ENCODE data around the gene AK1.
"Not testable (repeated sequence)": the region's sequence is repeated elsewhere in the genome, so short reads cannot be mapped to it uniquely, and the experiment has no call there.

Gene AK1

DNA sequence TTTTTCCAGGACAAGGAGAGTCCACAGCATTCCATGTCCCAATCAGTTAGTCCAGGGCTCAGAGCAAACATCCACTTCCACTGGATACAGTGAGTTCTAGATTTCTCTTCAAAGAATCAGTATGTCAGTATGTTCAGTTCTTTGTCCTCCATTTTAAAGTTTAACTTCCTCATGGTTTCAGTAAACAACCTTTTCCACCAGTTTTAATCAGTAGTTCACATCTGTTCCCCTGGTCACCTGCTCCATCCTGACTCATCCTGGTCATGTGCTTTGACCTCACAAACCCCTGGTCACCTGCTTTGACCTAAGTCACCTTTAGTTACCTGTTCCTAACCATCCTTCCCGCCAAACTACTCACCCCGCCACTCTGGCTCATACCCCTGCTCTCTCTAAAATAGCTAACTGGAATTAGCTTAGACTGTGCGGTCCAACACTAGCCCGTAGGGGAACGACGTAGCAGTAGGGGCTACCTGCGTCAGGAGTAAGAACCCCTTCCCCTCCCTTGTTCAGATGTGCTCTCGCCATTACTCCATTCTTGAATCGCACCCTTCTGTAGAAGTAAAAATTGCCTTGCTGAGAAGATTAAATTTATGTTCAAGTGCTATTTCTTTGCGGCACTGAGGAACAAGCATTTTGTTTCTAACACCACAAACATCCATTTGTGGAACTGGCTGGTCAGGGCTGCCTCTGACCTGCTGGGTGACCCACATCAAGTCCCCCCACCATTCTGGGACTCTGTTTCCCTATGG is 28.5 kb downstream of the AK1 start:
- DNase-seq (ENCODE audit: low spot score) = no peak

DNA sequence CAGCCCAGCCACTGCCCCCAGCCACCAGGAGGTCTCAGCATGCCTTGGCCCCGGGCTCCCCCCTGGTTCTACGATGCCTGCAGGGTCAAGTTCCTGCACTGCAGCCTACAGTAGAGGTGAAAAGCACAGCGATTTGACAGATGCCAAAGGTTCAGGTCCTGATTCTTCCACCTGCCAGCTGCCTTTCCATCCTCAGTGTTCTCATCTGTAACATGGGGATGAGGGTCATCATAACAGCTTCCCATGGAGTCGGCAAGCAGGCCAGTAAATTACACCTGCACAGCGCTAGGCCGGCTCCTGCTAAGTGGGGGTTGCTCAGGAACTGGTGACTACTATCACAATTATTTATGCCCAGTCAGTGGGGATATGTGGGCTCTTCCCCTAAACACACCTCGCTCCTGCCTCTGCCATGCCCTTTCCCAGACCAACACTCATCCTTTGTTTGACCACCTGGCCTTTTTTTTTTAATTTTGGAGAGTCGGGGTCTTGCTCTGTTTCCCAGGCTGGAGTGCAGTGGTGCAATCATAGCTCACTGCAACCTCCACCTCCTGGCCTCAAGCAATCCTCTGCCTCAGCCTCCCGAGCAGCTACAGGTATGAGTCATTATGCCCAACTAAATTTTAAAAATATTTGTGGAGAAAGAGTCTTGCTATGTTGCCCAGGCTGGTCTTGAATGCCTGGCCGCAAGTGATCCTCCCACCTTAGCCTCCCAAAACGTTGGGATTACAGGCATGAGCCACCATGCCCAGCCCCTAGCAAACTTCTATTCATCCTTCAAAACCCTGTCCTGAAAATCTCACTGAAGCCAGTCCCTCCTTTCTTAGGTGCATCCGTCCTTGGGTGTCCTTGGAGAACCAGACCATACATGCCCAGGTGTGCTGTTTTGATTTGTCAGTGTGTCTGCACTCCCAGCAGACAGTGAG is 29.4 kb downstream of the AK1 start:
- no peak for DNase-seq (ENCODE audit: low spot score)

DNA sequence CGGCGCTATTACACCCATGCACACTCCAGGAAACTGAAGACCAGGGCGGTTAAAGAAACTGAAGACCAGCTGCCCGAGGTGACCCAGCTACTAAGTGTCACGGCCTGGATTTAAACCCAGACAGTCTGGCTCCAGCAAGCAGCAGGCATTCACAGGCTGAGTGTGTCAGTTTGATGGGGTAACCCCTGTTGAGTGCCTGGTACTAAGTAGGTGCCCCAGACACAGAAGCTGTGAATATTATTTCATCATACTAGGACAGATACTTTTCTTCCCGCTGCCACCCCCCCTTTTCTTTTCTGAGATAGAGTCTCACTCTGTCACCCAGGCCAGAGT is 30.3 kb downstream of the AK1 start:
- no peak for DNase-seq (ENCODE audit: low spot score)

DNA sequence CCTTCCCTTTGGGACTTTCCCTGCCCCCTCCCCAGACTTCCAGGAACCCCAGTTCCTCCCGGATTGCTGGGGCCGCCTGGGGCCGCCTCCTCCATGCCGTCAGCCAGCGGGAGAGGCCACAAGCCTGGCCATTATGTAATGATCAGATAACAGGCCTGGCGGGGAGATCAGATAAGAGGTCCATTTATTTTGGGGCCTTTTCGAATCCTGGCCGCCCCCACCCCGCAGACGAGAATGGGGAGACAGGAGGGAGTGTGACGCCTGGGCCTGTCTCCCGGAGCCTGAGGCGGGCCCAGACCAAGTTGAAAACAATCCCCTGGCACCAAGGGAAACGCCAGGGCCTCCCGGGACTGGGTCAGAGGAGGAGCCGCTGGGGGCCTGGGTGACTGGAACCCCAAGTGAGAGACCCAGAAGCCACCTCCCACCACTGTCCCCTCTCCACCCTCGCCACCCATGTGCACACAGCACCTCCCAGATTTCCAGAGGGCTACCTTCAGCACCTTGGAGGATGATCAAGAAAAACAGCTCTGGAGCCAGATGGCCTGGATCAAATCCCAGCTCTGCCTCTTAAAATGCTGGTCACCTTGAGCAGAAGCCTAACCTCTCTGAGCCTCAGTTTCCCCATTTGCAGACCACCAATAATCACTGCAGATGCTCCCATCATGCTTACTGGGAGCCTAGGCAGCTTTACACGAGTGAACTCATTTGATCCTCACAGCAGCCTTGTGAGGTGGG is 30.9 kb downstream of the AK1 start:
- DNase-seq (ENCODE audit: low spot score) = no peak

DNA sequence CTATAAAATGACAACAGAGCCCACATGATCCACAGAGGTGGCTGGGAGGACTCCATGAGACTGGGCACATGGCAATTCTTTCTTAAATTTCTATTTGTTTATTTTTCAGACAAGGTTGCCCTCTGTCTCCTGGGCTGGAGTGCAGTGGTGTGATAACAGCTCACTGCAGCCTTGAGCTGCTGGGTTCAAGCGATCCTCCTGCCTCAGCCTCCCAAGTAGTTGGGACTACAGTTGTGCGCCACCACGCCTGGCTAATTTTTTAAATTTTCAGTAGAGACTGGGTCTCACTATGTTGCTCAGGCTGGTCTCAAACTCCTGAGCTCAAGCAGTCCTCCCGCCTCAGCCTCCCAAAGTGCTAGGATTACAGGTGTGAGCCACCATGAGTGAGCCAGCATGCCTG is 31.9 kb downstream of the AK1 start:
- DNase-seq (ENCODE audit: low spot score) = not testable (repeated sequence)

DNA sequence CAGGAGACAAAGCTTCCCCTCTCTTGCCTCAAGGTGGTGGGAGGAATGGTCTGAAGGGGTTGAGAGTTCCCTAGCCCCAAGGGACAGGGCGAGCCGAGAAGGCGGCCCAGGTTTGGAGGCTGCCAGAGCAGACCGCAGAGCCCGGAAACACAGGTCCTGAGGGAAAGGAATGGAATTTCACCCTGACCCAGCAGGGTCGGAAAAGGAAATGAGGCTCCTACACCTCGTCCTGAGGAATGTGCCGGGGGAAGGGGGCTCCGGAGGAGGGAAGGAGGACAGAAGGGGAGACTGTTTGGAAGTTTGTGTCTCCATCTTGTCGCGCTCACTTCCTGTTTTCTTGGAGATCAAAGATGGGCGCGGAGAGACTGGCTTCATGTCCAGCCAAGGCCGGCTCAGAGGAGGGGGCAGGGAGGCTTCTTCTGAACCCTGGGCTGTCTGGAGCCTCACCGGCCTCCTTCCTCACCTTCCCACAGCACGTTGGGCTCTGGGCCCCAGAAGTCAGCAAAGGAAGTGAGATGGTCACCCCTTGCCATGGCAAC is 32.6 kb downstream of the AK1 start:
- no peak for DNase-seq (ENCODE audit: low spot score)

DNA sequence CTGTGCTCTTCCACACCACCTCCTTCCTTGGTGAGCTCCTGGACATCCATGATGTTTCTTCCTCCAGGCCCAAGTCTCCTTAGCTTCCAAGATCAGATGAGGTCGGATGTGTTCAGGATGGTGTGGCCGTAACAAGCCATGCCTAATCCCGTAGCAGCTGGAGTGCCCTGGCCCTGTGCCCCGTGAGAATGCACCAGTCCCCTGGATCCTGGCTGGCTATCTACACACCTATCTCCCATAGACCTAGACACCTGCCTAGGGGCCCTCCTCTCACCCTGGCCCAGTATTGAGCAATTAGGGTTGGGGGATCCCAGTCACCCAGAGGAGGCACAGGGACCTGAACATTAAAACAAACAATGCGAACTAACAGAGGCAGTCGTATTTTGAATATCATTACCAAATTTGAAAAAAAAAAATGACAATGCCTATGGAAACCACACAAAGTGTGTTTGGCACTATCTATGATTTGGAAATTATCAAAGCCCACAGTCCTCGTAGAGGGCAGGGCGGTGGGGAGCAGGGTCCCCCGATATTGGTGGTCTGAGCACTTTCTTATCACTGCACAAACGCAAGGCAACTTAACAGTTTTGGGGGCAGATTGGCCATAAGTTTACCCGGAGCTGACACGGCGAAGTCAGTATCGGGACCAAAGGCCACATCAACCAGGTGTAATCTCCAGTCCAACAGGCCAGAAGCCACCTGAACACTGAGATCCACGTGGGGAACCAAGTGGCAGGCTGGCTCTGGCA is 36.2 kb downstream of the AK1 start:
- DNase-seq (ENCODE audit: low spot score) = no peak

DNA sequence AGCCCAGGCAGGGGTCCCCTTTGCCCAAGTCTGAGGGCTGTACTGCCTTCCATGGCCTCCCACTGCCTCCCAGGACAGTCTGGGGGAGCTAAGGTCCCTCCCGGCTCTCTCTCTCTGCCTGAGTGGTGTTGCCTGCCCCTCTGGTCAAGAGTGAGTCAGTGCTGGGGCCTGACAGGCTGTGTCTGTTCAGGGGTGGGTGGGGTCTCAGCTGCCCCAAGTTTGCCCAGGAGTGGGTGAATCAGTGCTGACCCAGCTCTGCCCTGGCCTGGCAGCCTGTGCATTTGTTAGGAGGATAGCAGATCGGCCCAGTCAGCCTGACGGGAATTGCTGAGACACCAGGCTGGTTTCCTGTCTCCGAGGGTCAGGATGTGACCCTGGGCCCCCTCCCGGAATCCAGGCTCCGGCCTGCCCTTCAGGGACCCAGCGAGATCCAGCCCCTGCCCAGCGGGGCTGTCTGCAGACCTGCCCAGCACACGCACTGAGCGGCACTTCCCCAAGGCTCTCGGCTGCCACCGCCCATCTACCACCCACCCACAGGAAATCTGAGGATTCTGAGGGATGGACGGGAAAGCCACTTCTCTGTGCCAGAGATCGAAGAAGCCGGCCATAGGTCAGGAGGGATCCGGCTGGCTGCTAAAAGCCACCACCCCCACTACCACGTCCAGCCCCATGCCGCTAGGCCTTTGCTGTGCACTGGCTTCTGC is 38.9 kb downstream of the AK1 start:
- no peak for DNase-seq (ENCODE audit: low spot score)

DNA sequence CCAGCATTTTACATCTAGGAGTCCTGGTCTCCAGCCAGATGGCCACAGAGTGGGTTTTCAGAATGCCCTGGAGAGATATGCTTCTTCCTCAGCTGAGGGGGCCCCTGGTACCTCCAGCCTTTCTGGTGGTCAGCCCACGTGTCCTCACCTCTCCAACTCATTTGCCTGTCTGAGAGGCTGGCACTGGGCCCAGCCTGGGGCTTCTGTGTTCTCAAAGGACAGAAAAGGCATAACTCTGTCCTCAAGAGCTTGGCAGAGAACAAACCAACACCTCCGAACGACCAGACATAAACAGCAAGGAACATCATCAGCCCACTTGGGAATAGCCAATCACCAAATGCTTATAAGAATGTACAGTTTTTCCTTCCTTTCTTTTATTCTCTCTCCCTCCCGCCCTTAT is 40.1 kb downstream of the AK1 start:
- no peak for DNase-seq (ENCODE audit: low spot score)

DNA sequence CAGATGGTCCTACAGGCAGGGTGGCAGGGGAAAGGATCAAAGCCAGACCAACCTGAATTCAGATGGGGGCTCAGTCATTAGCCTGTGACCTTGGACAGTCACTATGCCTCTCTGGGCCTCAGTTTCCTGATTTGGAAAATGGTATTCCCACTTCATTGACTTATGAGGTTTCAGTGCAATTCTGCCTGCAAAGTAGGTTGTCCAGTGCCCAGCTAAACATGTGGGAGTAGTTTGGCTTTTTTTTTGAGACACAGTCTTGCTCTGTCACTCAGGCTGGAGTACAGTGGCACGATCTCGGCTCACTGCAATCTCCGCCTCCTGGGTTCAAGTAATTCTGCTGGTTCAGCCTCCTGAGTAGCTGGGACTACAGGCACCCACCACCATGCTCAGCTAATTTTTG is 40.9 kb downstream of the AK1 start:
- DNase-seq (ENCODE audit: low spot score) = not testable (repeated sequence)

DNA sequence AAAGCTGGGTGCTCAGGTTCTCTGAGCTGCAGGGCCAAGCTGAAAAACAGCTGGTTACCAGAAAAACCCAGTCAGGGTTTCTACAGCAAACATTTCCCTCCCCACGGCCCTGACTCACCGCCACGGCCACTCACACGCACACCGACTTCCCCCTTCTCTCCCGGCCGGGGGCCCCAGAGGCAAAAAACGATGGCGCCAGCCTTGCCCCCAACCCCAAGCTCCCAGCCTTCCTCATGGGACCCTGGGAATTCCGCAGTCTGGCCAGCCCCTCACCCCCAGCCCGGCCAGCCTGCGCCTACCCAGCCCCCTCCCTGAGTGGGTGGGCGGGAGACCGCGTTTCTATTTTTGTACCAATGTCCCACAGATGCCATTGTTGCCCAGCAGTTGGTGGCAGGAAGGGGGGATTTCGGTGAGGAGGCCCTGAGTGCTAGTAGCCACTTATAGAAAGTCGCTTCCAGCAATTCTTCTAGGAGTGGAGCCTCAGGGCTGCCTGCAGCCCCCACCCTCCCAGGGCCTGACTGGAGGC is 41.4 kb downstream of the AK1 start:
- DNase-seq (ENCODE audit: low spot score) = no peak

DNA sequence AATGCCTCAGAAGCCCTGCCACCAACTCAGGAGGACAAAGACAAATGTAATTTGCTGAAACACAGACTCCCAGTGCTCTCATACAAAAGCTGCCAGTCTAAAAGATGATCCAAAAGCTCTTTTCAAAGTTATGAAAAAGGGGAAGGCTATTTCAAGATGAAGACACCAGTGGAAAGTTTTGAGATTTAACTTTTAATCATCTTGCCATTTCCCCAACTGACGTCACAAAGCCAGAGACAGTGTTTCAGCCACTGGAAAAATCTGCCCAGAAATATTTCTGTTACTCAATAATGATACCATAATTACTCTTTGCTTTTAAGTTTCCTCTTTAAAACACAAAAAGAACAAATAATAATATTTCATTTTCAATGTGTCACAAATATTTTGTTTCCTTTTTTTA is 43.9 kb downstream of the AK1 start:
- DNase-seq (ENCODE audit: low spot score) = no peak

DNA sequence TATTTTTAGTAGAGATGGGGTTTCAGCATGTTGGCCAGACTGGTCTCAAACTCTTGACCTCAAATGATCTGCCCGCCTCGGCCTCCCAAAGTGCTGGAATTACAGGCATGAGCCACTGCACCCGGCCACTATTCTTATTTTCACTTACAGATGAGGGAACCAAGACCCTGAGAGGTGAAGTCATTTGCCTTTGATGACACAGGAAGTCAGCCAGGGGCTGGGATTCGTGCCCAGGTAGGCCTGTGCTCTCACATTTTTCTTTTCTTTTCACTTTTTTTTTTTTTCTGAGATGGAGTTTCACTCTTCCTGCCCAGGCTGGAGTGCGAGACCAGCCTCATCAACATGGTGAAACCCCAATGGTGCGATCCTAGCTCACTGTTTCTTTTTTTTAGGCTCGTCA is 45.2 kb downstream of the AK1 start:
- DNase-seq (ENCODE audit: low spot score) = no peak

DNA sequence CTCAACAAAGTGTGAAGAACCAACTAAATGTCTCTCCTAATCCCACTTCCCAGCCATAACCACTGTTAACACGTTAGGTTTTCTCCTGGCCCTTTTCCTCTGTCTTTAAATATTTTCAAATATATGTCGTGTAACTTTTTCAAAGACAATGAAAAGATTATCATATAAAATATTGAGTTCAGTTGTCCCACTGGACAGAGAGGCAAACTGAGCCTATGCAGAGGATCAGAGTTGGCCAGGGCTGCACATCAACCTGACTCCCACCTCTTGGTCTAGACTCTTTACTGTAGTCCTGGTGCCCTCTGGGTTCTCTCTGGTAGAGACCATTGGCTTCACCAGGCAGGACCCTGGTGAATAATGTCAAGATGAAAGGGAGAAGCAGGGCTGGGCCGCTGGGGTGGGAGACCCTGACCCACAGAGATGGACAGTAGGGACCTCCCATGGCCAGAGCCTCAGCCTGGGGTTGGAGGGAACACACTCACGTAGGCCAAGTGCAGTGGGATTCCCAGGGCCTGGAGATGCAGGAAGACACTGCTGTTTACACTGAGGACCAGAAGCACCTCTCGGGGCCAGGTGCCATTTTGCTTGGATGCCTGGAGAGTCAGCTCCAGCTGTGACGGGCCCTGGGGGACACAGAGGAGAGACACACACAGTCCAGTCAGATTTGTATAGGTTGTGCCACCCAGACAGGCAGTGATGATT is 48.1 kb downstream of the AK1 start:
- DNase-seq (ENCODE audit: low spot score) = no peak

DNA sequence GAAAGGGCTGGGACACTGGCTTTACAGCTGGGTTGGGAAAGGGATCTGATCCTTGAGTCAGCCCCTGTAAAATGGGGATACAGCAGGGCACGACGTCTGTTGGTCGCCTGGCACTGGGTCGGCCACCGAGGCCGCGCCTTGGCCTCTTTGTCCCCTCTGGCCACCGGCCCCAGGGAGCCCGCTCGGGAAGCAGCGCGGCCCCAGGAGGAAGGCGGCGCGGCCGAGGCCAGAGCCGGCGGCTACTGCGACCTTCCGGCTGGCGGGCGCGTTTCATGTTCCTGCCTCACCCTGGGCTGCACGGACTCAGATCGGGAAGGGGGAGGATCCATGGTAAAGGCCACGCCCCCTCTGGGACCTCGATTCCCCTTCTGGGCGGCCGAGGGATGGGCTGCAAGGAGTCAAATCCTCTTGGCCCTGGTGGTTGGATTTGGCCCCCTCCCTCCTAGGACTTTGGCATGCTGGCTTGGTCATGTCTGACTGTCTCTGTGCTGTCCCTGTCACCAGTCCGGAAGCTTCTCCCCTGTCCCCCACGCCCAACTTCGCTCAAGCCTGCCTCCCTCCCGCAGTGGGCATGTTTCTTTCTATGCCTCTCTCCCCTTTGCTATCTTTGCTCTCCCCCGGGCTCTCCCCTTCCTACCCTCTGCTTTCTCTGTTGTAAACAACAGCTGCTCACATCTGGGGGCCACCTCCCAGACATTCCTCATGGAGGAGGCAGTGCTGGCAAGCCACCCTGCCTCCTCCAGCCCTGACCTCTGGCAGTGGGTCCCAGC is 49.0 kb downstream of the AK1 start:
- DNase-seq (ENCODE audit: low spot score) = peak; percentile 56

DNA sequence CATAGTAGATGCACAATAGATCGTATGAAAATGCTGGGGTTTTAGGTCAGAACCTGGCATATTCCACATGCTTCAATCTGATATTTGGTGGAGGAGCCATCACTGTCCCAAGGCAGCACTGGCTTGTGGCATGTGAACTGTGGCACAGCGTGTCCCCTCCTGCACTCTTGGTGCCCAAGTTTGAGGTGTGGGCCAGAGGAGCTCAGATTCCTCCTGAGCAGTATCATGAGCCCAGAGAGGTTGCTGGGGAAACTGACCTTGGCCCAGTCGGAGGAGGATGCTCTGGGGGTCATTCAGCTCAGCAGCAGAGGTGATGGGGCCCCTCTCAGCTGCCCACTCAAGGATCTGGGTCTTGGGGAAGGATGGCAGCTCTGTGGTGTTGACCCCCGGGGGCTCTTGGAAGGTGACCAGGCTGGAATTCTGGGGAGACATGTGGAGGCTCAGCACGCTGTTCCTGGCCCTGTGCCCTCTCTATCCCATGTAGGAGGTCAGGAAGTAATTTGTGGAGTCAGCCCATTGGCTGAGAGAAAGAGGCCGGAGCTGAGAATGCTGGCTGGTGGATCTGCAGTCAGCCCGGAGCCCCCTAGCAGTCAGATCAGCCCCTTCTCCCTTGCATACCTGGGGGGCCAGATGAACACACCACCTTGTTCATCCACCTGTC is 51.1 kb downstream of the AK1 start:
- no peak for DNase-seq (ENCODE audit: low spot score)

DNA sequence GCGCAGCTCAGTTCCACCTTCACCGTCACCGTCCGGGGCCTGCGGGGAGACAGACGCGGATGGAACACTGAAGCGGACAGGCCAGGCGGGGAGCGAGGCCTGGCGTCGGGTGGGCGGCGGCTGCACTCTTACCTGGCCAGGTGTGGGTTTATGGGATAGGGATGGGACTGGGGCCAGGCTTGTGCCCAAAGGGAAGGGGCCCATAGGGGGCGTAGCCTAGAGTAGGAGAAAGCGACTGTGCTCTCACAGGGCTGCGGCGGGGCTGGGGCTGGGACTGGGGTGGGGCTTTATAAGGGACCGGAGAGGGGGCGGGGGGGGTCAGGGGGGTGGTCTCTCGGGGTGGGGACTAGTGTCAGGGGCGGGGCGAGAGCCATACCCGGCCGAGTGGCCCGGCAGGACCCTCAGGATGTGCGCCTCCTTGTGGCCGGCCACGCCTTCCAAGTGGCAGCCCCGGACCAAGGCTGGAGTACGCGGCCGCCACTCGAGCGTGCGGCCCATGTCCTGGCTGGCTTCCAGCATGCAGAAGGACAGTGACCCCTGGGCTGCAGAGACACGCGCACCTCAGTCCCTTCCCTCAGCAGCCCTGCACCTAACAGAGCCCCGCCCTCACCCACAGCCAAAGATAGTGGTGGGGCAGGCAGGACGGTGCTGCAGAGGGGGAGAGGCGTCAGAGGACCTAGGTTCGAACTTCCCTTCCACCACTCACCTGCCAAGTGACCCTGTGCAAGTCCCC is 52.0 kb downstream of the AK1 start:
- DNase-seq (ENCODE audit: low spot score) = no peak

DNA sequence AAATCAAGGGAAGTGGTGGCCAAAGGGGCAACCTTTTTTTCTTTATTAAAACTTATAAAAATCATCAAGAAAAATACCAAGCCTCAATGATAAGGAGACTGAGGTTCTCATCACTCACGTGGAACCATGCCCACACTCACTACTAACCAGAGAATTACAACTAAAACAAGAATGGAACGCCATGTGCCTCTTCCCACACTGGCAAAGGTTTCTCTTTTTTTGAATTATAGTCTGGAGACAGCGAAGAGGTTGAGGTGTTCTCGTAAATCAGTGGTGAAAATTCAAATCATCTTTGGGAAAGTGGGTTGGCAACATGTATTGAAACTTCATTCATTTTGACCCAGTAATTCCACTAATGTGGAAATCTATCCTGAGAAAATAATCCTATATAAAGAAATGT is 55.4 kb downstream of the AK1 start:
- no peak for DNase-seq (ENCODE audit: low spot score)
